GM12878 (cell line): ENCODE results near the gene MIER3. TPM values are rescaled to one million over a fixed set of nuclear protein-coding genes. Genes with fewer than 3 reads are reported as not detected.

Experiments
- BCL3 ChIP-seq: IDR thresholded peaks from 2 replicates; pipeline ENCODE4 v1.6.1; 2011; ENCODE audit warnings: borderline replicate concordance, low read depth, mild to moderate bottlenecking, moderate library complexity, low read length; ENCODE audit not compliant: insufficient read depth, poor library complexity, severe bottlenecking
- CEBPZ ChIP-seq: fragments of 150-350 bp; IDR thresholded peaks from 2 replicates; pipeline ENCODE4 v1.6.1; 2016; ENCODE audit warnings: low read depth, low read length
- DPF2 ChIP-seq: fragments of 450-650 bp; IDR thresholded peaks from 2 replicates; pipeline ENCODE4 v1.6.1; 2017; ENCODE audit warnings: mild to moderate bottlenecking
- EGR1 ChIP-seq, 2 experiments: IDR thresholded peaks; 1 replicate in 1 of 2; 2 replicates in 1 of 2; pipeline ENCODE4 v1.6.1; 2011 to 2012; ENCODE audit warnings: low read depth in 2 of 2, low read length in 2 of 2, borderline replicate concordance in 1 of 2, mild to moderate bottlenecking in 1 of 2, moderate library complexity in 1 of 2
- MTA3 ChIP-seq: IDR thresholded peaks from 2 replicates; pipeline ENCODE4 v1.6.1; 2012; ENCODE audit warnings: low read length, inconsistent platforms, borderline replicate concordance
- MYB ChIP-seq: fragments of 150-350 bp; IDR thresholded peaks from 2 replicates; pipeline ENCODE4 v1.6.1; 2014; ENCODE audit warnings: mild to moderate bottlenecking, low read depth, low read length, borderline replicate concordance
- NR2F1 ChIP-seq: fragments of 450-650 bp; conservative IDR thresholded peaks from 2 replicates; pipeline ENCODE4 v1.6.1; 2017; ENCODE audit warnings: mild to moderate bottlenecking
- PAX8 ChIP-seq: fragments of 450-650 bp; IDR thresholded peaks from 2 replicates; pipeline ENCODE4 v1.6.1; 2017; ENCODE audit warnings: mild to moderate bottlenecking, moderate library complexity
- PBX3 ChIP-seq: IDR thresholded peaks from 2 replicates; pipeline ENCODE4 v1.6.1; 2011; ENCODE audit warnings: mild to moderate bottlenecking, low read depth, low read length, moderate library complexity; ENCODE audit not compliant: insufficient replicate concordance
- RUNX3 ChIP-seq: IDR thresholded peaks from 2 replicates; pipeline ENCODE4 v1.6.1; 2012; ENCODE audit warnings: low read length, inconsistent platforms
- SKIL ChIP-seq: fragments of 450-650 bp; IDR thresholded peaks from 2 replicates; pipeline ENCODE4 v1.6.1; 2017; ENCODE audit warnings: mild to moderate bottlenecking, low read depth, inconsistent platforms; ENCODE audit not compliant: poor library complexity, severe bottlenecking
- SMAD5 ChIP-seq: IDR thresholded peaks from 2 replicates; pipeline ENCODE4 v1.6.1; 2016; ENCODE audit warnings: antibody characterized with exemption, low read depth
- SP1 ChIP-seq: IDR thresholded peaks from one replicate; pipeline ENCODE4 v1.6.1; 2011; ENCODE audit warnings: low read depth, low read length
- SPI1 ChIP-seq: IDR thresholded peaks from 2 replicates; pipeline ENCODE4 v1.6.1; 2011; ENCODE audit warnings: low read depth, mild to moderate bottlenecking, low read length, moderate library complexity, borderline replicate concordance; ENCODE audit not compliant: insufficient read depth
- YBX1 ChIP-seq: fragments of 450-650 bp; IDR thresholded peaks from 2 replicates; pipeline ENCODE4 v1.6.1; 2016; ENCODE audit warnings: antibody characterized with exemption
- ZBTB33 ChIP-seq: fragments of 450-650 bp; IDR thresholded peaks from 2 replicates; pipeline ENCODE4 v1.6.1; 2017; ENCODE audit warnings: mild to moderate bottlenecking
- ZNF207 ChIP-seq: fragments of 450-650 bp; IDR thresholded peaks from 2 replicates; pipeline ENCODE4 v1.6.1; 2014; ENCODE audit warnings: antibody characterized with exemption, mild to moderate bottlenecking, borderline replicate concordance
- ZNF24 ChIP-seq: fragments of 450-650 bp; IDR thresholded peaks from 2 replicates; pipeline ENCODE4 v1.6.1; 2017; ENCODE audit warnings: antibody characterized with exemption, mild to moderate bottlenecking
- ZNF274 ChIP-seq: IDR thresholded peaks from one replicate; pipeline ENCODE4 v1.8.0; 2011; ENCODE audit not compliant: insufficient read length, insufficient read depth
- polyA plus RNA-seq, 11 experiments: library from polyadenylated mRNA; depleted of rRNA in 4 of 11; unstranded in 6 of 11; stranded (reverse) in 5 of 11; fragments of >200 nt; fragmentation: Nextera tagmentation in 4 of 11; fragmentation: Illumina TruSeq in 1 of 11; extraction: Ambion mirVana in 4 of 11; extraction: Trizol in 1 of 11; gene quantifications; 1 replicate in 1 of 11; 2 replicates in 10 of 11; pipeline versions ENCODE4 v1.2.1 to v1.2.3, GENCODE V29; 2011 to 2016; ENCODE audit warnings: inconsistent platforms in 2 of 11, missing spikeins in 2 of 11, low read depth in 1 of 11
- total RNA-seq, 4 experiments: library from RNA; depleted of rRNA in 3 of 4; stranded (reverse); fragments of >200 nt in 3 of 4; fragmentation: Illumina TruSeq in 1 of 4; extraction: Trizol in 1 of 4; gene quantifications; 2 replicates each; pipeline versions ENCODE4 v1.2.1 to v1.2.3, GENCODE V29; 2013 to 2021

The MIER3 gene
- total and polyA plus RNA-seq, 10 of the 15 experiments (the other 5 are each of a cell fraction or from before 2014, with no cell fraction given) = 2.9 to 14.6 (median 7.2) TPM

GRCh38 chr5:56909294-56910209 lies 42.4 kb downstream of the MIER3 start, which contains the start of gene SETD9 (continued):
- TF ChIP-seq BCL3 = peak; percentile 12
- TF ChIP-seq SMAD5 = peak; percentile 84; the same call in 1 of the 2 replicates
- no peak for TF ChIP-seq MYB
- TF ChIP-seq MTA3 = no peak
- TF ChIP-seq NR2F1 = peak; percentile 88
- no peak for TF ChIP-seq ZNF207
- TF ChIP-seq PAX8 = no peak
- TF ChIP-seq CEBPZ = no peak
- TF ChIP-seq EGR1 (IDR thresholded peaks at IDR 0.05; ENCODE audit: borderline replicate concordance in 1 of 2, low read depth in 2 of 2, low read length in 2 of 2) = peak in 1 of 2 experiments; percentile 52; a peak in 2 of 3 replicates
- TF ChIP-seq PBX3 = no peak
- TF ChIP-seq DPF2 = peak; percentile 52; the same call in 1 of the 2 replicates
- no peak for TF ChIP-seq SKIL
- TF ChIP-seq SP1 = peak; percentile 68
- TF ChIP-seq ZNF274 = no peak
- TF ChIP-seq YBX1 = no peak
- TF ChIP-seq SPI1 = 0 out of 2 replicates have a peak, but pooled peaks have one; percentile 24
- TF ChIP-seq ZNF24 = no peak
- TF ChIP-seq ZBTB33 = no peak
- TF ChIP-seq RUNX3 = no peak
